LNCAP (cell line): ENCODE results near the gene CCDC85C.

ENCODE experiments used
- CTCF ChIP-seq: fragments of 450-650 bp; IDR thresholded peaks from 2 replicates; pipeline ENCODE4 v1.5.1; 2017; ENCODE audit warnings: mild to moderate bottlenecking

CCDC85C gene

GRCh38 chr14:99534333-99534732 is 69.7 kb downstream of the CCDC85C start:
- no peak for TF ChIP-seq CTCF

GRCh38 chr14:99532310-99532709 is 71.7 kb downstream of the CCDC85C start:
- no peak for TF ChIP-seq CTCF

GRCh38 chr14:99531251-99532096 is 72.5 kb downstream of the CCDC85C start:
- no peak for TF ChIP-seq CTCF

GRCh38 chr14:99530407-99531155 is 73.4 kb downstream of the CCDC85C start:
- no peak for TF ChIP-seq CTCF

GRCh38 chr14:99529899-99530298 is 74.1 kb downstream of the CCDC85C start:
- peak; percentile 32; the same call in 1 of the 2 replicates for TF ChIP-seq CTCF

GRCh38 chr14:99527427-99528076 is 76.5 kb downstream of the CCDC85C start:
- TF ChIP-seq CTCF: no peak

- no peak for TF ChIP-seq CTCF
Observed at GRCh38 chr14:99527026-99527425, 77.0 kb downstream of the CCDC85C start.
